ENCODE results near the gene TLR2.

DNA sequence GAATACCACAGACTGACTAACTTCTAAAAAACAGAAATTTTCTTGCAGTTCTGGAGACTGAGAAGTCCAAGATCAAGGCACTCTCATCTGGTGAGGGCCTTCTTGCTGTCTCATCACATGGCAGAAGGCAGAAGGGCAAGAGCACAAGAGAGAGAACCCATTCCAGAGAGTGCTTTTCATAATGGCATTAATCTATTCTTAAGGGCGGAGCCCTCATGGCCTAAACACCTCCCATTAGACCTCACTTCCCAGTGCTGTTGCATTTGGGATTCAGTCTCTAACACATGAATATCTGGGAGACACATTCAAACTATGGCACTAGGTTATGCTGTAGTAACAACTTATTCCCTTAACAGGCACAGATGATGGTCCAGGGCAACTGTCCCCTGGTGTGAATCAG is 37.1 kb upstream of the TLR2 start:
- TF ChIP-seq POLR2A (IDR thresholded peaks at IDR 0.05) = no peak
- TF ChIP-seq, protein P1, sequence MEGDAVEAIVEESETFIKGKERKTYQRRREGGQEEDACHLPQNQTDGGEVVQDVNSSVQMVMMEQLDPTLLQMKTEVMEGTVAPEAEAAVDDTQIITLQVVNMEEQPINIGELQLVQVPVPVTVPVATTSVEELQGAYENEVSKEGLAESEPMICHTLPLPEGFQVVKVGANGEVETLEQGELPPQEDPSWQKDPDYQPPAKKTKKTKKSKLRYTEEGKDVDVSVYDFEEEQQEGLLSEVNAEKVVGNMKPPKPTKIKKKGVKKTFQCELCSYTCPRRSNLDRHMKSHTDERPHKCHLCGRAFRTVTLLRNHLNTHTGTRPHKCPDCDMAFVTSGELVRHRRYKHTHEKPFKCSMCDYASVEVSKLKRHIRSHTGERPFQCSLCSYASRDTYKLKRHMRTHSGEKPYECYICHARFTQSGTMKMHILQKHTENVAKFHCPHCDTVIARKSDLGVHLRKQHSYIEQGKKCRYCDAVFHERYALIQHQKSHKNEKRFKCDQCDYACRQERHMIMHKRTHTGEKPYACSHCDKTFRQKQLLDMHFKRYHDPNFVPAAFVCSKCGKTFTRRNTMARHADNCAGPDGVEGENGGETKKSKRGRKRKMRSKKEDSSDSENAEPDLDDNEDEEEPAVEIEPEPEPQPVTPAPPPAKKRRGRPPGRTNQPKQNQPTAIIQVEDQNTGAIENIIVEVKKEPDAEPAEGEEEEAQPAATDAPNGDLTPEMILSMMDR (IDR thresholded peaks at IDR 0.05) = no peak

All from esophagus squamous epithelium (tissue), 4 donors.